NCI-H460 (cell line): ENCODE data around the gene NIT1. TPM values are rescaled to one million over a fixed set of nuclear protein-coding genes. Genes with fewer than 3 reads are reported as not detected.

Source experiments
- DNase-seq: peaks from one replicate; pipeline ENCODE4 v3.0.0-alpha.2; 2016; ENCODE audit warnings: low read depth; ENCODE audit errors: extremely low read depth
- total RNA-seq: library from RNA; depleted of rRNA; stranded (reverse); fragments of >200 nt; shearing (Covaris generic); gene quantifications from 2 replicates; pipeline ENCODE4 v1.2.3, GENCODE V29; 2014

NIT1 gene
- total RNA-seq, 1 experiment from 2014 or later = 60.6 TPM

DNA sequence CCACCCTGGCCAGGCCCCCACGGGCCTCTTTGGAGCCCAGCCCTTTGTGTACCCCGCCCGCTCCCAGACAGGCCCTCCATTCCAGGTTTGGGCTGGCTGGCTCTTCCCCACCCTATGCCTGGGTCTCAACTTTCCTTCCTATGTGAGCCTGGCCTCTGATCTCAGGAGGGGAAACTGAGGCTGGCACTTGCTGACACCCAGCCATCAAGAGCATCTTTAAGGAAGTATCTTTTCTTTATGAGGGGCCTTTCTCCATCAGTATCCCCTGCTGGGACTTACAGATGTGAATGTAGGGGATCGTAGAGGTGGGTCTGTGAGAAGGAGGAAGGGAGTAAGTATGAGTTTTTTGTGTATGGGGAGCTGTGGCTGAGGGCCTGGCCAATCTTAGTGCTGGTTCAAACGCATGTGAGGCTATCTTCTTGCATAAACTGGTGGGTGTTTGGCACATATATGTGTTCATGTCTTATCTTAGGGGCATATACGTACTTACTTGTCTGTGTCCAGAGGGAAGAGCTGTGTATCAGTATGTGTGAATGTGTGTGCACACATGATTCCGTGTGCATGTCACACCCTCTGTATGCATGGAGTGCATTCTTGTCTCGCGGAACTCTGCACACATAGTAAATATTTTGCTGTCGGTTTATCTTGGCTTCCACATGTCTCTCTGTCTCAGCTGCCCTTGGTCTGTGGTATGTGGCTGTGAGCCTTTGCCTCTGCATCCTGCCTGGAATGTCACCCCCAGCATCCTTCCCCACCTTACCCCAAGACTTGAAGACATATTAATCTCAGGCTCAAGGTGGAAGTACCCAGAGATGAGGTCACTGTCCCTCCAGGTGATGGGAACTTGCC, 33.9 kb upstream of the NIT1 start:
- DNase-seq = no peak

GRCh38 chr1:161084597-161084988, 33.3 kb upstream of the NIT1 start:
- no peak for DNase-seq

DNA sequence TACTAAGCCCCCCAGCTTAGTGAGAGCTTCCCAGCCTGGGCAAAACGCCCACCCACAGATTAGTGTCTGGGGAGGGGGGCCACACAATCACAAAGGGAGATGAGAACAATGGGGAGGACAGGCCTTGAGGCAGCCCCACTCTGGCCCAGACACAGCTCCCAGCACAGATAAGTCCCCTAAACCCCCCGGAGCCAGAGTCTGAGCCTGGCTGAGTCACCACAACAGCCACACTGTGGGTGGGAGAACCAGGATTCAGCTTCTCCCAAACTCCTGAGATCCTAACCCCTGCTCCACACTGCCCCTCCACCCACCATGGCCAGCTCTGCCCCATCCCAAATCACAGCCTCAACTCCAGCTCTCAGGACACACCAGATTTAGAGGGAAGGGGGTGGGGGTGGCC, 32.7 kb upstream of the NIT1 start:
- no peak for DNase-seq

- no peak for DNase-seq
Observed at GRCh38 chr1:161086457-161086856, 31.4 kb upstream of the NIT1 start.

DNA sequence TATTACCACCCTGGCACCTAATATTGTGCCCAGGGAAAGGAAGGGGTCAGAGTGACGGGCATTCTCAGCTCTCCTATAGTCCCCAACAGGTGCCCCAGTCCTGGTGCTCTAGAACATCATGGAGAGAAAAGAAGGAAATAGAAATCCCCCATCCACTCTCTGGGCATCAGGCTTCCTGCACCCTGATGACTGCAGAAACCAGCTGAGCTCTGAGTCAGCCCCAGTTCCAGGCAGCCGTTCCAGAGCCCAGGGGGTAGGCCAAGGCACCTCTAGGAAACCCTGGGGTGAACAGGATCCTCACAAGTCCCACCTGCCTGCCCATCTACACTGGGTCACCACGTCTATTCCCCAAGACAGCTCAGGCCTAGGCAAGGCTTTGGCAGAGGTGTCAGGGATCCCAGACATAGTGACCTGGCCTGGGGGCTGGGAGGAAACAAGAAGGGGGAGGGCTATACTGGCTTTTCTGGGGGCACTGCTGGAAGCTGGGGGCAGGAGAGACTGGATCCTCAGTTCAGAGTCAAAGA, 29.3 kb upstream of the NIT1 start:
- DNase-seq = no peak

GRCh38 chr1:161089251-161089924, 28.5 kb upstream of the NIT1 start, which contains the start of gene NECTIN4:
Gene NECTIN4, minus strand, starts transcription at chr1:161089558. Its CDS starts 262 bp downstream, at chr1:161089296.
- DNase-seq = no peak

GRCh38 chr1:161089938-161090337, 28.0 kb upstream of the NIT1 start:
- no peak for DNase-seq

DNA sequence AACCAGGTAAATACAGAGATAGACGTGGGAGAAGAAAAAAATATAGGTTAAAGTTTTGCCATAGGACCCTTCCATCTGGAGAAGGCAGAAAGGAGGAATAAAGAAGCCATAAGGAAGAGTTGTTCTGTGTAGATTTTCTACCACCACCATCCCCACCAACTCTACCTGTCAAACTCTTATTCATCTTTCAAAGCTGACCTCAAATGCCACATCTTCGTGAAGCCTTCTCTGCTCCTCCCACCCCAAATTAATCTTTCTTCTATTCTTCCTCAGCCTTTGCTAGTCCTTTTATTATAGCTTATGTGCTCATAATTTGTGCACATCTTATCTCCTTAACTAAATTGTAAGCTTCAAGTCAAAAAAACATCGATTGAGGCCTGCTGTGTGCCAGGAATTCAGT, 27.3 kb upstream of the NIT1 start:
- no peak for DNase-seq

DNA sequence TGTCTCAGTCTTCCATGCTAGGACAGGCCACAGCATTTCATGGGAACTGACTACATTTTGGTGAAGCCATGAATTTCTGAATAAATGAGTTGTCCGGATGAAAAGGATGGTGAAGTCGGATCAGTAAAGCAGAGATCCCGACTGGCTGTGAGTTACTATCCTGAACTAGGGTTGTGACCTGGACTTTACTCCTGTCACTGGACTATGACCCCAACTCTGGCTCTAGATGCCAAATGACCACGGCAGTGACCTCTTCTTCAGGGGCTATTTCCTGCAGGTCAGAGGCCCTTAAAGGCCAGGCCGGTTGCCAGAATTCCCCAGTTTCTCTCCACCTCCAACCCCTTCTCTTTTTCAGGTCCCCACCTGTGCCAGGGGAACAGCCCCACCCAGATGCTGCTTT, 26.8 kb upstream of the NIT1 start:
- DNase-seq = no peak

- DNase-seq = no peak
Observed at GRCh38 chr1:161091796-161092507, 26.0 kb upstream of the NIT1 start.

DNA sequence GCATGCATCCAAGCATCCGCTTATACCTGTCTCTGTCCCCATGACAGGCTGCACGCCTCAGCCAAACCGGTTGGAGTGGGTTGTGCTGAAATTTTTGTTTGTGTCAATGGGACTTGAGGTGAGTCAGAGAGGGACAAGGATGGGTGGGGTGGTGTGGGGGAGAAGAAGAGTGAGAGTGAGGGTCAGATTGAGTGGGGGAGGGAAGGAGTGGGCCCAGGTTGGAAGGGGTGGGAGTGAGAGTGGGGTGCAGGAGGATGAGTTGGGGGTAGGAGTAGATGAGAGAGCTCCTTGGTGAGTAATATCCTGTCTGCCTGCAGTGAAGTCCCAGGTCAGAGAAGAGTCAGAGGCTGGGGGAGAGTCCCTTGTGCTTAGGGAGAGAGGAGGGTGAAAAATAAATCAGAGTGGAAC, 25.3 kb upstream of the NIT1 start:
- no peak for DNase-seq

DNA sequence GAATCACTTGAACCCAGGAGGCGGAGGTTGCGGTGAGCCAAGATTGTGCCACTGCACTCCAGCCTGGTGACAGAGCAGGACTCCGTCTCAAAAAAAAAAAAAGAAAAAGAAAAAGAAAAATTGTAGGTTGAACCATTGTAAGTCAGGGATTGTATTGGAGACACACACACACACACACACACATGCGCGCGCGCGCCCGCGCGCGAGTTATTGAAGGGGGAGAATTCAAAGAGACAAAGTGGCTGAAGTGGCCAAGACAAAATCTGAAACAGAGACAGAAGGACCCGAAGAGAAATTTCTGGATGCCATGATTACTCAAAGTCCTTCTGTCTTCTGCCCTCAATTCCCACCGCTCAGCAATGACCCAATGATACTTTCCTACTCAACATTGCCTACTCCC, 23.4 kb upstream of the NIT1 start:
- no peak for DNase-seq

GRCh38 chr1:161095230-161095629, 22.7 kb upstream of the NIT1 start:
- DNase-seq = no peak

- no peak for DNase-seq
Observed at GRCh38 chr1:161096015-161096414, 21.9 kb upstream of the NIT1 start.

DNA sequence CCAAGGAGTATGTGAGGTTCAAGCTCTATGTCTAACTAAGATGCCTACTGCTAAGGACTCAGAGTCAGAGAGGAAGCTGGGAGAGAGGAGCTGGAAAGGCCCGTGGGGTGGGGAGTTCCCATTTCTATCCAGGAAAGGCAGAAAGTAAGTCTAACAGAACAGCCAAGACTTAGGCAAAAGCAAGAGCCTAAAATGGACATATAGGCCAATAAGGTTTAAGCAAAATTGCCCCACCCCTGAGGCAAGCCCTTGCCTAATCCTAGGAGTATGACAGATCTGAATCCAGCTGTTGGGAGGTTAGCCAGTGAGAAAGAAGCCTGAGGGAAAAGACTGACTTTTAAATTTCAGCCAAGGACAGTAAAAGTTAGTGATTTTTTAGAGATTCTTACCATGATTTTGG, 21.4 kb upstream of the NIT1 start:
- DNase-seq = no peak

DNA sequence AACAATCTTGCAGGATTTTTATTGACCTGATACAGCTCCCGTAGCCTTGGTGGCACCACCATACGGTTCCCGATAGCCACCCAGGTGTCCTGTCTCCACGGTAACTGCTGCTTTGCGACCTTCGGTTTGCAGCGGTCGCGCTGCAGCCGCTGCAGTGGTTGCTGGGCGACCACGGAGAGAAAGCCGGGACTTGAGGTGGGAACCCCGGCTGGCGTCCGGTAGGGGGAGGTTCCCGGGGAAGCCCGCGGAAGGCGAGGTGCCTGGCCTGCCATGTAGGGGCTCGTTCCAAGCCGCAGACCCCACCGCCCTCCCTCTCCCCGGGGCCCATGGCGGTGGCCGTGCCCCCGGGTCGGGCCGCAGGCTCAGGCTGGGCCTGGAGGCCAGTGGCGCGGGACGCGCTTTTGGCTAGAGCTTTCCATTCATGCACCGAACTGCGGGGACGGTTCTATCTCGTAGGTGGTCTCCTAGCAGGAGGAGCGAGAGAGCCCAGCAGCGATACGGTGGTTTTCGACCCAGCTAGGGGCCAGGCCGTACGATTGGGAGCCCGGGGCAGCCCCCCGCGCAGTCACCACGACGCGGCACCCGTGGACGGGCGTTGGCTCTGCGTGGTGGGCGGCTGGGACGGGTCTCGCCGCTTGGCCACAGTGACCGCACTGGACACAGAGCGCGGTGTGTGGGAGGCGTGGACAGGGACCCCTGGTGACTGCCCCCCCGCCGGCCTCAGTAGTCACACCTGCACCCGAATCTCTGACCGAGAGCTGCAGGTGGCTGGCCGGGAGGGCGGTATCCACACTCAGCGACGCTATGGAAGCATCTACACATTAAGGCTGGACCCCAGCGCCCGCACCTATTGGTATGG, 19.5 kb upstream of the NIT1 start, which contains the start of gene KLHDC9:
Gene KLHDC9, plus strand, starts transcription at position 152 of the 859 bp plus-strand sequence. Its CDS starts 175 bp downstream, at position 327.
- DNase-seq = peak; percentile 71

- no peak for DNase-seq
Observed at GRCh38 chr1:161099090-161099802, 18.7 kb upstream of the NIT1 start.

- no peak for DNase-seq
Observed at GRCh38 chr1:161100556-161100955, 17.3 kb upstream of the NIT1 start.

- no peak for DNase-seq
Observed at GRCh38 chr1:161106431-161106830, 11.5 kb upstream of the NIT1 start.
